ENCODE data around the gene DGKA. TPM values are rescaled to one million over a fixed set of nuclear protein-coding genes. Genes with fewer than 3 reads are reported as not detected.
"Not testable (repeated sequence)": the region's sequence is repeated elsewhere in the genome, so short reads cannot be mapped to it uniquely, and the experiment has no call there.

The DGKA gene
- total RNA-seq, 1 experiment from 2014 or later, result 27.2 TPM

DNA sequence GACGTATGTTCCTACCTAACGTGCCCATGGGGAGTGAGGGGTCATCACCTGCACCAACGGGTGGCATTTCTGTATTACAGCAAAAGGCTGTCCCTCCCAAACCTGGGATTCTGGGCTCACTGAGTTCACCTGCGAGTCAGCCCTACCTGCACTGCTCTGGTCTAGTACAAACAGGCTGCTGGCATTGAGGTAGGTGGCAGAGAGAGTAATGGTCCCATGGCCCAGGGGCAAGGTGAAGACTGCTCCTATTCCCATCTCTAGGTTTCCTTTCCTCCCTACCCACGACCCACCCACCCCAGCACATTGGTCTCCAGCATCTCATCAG lies 66.5 kb downstream of the DGKA start:
- POLR2A ChIA-PET (ENCODE audit: unreplicated experiment), result interaction anchor here (0.5 to 1.5 kb wide), 7 partner anchors 9 to 1847 kb away, joined by 3 to 15 read pairs (median 5); partner anchors contain the start of genes CD63 and RAB5B
- TSS peak; percentile 21 for BruUV-seq (replicated peaks)
- DNase-seq, result peak; percentile 14

DNA sequence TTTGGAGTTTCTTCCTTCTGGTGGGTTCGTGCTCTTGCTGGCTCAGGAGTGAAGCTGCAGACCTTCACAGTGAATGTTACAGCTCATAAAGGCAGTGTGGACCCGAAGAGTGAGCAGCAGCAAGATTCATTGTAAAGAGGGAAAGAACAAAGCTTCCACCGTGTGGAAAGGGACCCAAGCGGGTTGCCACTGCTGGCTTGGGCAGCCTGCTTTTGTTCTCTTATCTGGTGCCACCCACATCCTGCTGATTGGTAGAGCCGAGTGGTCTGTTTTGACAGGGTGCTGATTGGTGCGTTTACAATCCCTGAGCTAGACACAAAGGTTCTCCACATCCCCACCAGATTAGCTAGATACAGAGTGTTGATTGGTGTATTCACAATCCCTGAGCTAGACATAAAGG lies 68.6 kb downstream of the DGKA start:
- H3F3A ChIP-seq (ENCODE audit: low read length, unreplicated experiment); H3K4me1 ChIP-seq (ENCODE audit: insufficient read depth, low read length); H3K27me3 ChIP-seq (ENCODE audit: low read length); H3K9me3 ChIP-seq (ENCODE audit: low read length); H3K9me2 ChIP-seq (replicated peaks; ENCODE audit: low read length); POLR2A ChIA-PET (ENCODE audit: unreplicated experiment); H3K4me3 ChIP-seq (ENCODE audit: low read length); H4K20me1 ChIP-seq (ENCODE audit: low read length); H3K4me2 ChIP-seq (ENCODE audit: low read length); ATAC-seq; H3K9ac ChIP-seq (ENCODE audit: low read length); H2AFZ ChIP-seq (ENCODE audit: low read length); DNase-seq; CTCF ChIA-PET; intact Hi-C loops (cut with micrococcal nuclease); H3K36me3 ChIP-seq (ENCODE audit: low read depth, low read length); H3K27ac ChIP-seq (ENCODE audit: low read length): not testable (repeated sequence)
- BruUV-seq (replicated peaks), result TSS peak; percentile 2
- peaks cover 12% of the 10 kb centered on the region for H3K79me2 ChIP-seq (ENCODE audit: low read length)

More for the DNA sequence above, 66.5 kb downstream of the DGKA start:
- Histone ChIP-seq H3K27ac (ENCODE audit: low read length) (no peak overlapping the region), H3K36me3 (ENCODE audit: low read depth, low read length) (peaks cover 4% of the 10 kb centered on the region; the same call in 1 of the 2 replicates), H3F3A (ENCODE audit: low read length, unreplicated experiment) (no peaks in the 10 kb centered on the region), H3K79me2 (ENCODE audit: low read length) (peaks cover 12% of the 10 kb centered on the region), H3K9me3 (ENCODE audit: low read length) (no peaks in the 10 kb centered on the region), H3K4me2 (ENCODE audit: low read length) (peak overlapping the region; percentile 93), H3K9me2 (replicated peaks; ENCODE audit: low read length) (no peaks in the 10 kb centered on the region), H3K27me3 (ENCODE audit: low read length) (no peaks in the 10 kb centered on the region), H3K4me1 (ENCODE audit: insufficient read depth, low read length) (peaks cover 5% of the 10 kb centered on the region; the same call in 1 of the 2 replicates), H3K9ac (ENCODE audit: low read length) (peak overlapping the region; percentile 73), H2AFZ (ENCODE audit: low read length) (peak overlapping the region; percentile 84), H3K4me3 (ENCODE audit: low read length) (peak overlapping the region; percentile 82), H4K20me1 (ENCODE audit: low read length) (no peaks in the 10 kb centered on the region)
- ATAC-seq, result peak; percentile 34
- CTCF ChIA-PET, result interaction anchor here (0.5 to 3.5 kb wide), 6 partner anchors 23 to 259 kb away, joined by 3 to 29 read pairs (median 6); partner anchors contain the start of genes ORMDL2 and RAB5B
- TF ChIP-seq EZH2 (IDR thresholded peaks at IDR 0.05; ENCODE audit: low read length, unreplicated experiment) (no peak), EZH2phosphoT487 (IDR thresholded peaks at IDR 0.05; ENCODE audit: borderline replicate concordance, low read length) (no peak)
- TF ChIP-seq, protein P1, sequence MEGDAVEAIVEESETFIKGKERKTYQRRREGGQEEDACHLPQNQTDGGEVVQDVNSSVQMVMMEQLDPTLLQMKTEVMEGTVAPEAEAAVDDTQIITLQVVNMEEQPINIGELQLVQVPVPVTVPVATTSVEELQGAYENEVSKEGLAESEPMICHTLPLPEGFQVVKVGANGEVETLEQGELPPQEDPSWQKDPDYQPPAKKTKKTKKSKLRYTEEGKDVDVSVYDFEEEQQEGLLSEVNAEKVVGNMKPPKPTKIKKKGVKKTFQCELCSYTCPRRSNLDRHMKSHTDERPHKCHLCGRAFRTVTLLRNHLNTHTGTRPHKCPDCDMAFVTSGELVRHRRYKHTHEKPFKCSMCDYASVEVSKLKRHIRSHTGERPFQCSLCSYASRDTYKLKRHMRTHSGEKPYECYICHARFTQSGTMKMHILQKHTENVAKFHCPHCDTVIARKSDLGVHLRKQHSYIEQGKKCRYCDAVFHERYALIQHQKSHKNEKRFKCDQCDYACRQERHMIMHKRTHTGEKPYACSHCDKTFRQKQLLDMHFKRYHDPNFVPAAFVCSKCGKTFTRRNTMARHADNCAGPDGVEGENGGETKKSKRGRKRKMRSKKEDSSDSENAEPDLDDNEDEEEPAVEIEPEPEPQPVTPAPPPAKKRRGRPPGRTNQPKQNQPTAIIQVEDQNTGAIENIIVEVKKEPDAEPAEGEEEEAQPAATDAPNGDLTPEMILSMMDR (conservative IDR thresholded peaks at IDR 0.05; ENCODE audit: low read depth, low read length), result no peak
- intact Hi-C loops (cut with micrococcal nuclease), result loop anchor here (1.0 kb wide), 2 partner anchors 44 to 67 kb away; partner anchors contain the start of gene RPS26

DNA sequence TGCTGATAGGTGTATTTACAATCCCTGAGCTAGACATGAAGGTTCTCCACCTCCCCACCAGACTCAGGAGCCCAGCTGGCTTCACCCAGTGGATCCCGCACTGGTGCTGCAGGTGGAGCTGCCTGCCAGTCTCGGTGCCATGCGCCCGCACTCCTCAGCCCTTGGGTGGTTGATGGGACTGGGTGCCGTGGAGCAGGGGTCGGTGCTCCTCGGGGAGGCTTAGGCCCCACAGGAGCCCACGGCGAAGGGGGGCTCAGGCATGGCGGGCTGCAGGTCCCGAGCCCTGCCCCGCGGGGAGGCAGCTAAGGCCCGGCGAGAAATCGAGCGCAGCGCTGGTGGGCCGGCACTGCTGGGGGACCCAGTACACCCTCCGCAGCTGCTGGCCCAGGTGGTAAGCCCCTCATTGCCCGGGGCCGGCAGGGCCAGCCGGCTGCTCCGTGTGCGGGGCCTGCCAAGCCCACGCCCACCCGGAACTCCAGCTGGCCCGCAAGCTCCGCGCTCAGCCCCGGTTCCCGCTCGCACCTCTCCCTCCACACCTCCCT lies 69.1 kb downstream of the DGKA start:
- H4K20me1 ChIP-seq (ENCODE audit: low read length); H2AFZ ChIP-seq (ENCODE audit: low read length); H3K4me3 ChIP-seq (ENCODE audit: low read length); H3K9me2 ChIP-seq (replicated peaks; ENCODE audit: low read length); ATAC-seq; H3K27ac ChIP-seq (ENCODE audit: low read length); H3K27me3 ChIP-seq (ENCODE audit: low read length); H3K36me3 ChIP-seq (ENCODE audit: low read depth, low read length); POLR2A ChIA-PET (ENCODE audit: unreplicated experiment); H3K4me1 ChIP-seq (ENCODE audit: insufficient read depth, low read length); CTCF ChIA-PET; H3K9me3 ChIP-seq (ENCODE audit: low read length); H3F3A ChIP-seq (ENCODE audit: low read length, unreplicated experiment); H3K4me2 ChIP-seq (ENCODE audit: low read length); BruUV-seq (replicated peaks); H3K9ac ChIP-seq (ENCODE audit: low read length); intact Hi-C loops (cut with micrococcal nuclease); DNase-seq: not testable (repeated sequence)
- peaks cover 12% of the 10 kb centered on the region for H3K79me2 ChIP-seq (ENCODE audit: low read length)

Data from PC-3 (cell line).